Renal cortical epithelial cell (primary cell): Measurements from ENCODE around the gene SAMD13. TPM values are rescaled to one million over a fixed set of nuclear protein-coding genes. Genes with fewer than 3 reads are reported as not detected.

Experiments
- DNase-seq: peaks from one replicate; pipeline ENCODE4 v3.0.0-alpha.2; 2011; ENCODE audit warnings: low read depth
- total RNA-seq: library from RNA; depleted of rRNA; stranded (reverse); fragments of >200 nt; gene quantifications from 2 replicates; pipeline ENCODE4 v1.2.3, GENCODE V29; 2014

SAMD13 gene, protein sequence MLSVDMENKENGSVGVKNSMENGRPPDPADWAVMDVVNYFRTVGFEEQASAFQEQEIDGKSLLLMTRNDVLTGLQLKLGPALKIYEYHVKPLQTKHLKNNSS
- total RNA-seq = 0.80 and 1.2 TPM in 2 replicates

DNA sequence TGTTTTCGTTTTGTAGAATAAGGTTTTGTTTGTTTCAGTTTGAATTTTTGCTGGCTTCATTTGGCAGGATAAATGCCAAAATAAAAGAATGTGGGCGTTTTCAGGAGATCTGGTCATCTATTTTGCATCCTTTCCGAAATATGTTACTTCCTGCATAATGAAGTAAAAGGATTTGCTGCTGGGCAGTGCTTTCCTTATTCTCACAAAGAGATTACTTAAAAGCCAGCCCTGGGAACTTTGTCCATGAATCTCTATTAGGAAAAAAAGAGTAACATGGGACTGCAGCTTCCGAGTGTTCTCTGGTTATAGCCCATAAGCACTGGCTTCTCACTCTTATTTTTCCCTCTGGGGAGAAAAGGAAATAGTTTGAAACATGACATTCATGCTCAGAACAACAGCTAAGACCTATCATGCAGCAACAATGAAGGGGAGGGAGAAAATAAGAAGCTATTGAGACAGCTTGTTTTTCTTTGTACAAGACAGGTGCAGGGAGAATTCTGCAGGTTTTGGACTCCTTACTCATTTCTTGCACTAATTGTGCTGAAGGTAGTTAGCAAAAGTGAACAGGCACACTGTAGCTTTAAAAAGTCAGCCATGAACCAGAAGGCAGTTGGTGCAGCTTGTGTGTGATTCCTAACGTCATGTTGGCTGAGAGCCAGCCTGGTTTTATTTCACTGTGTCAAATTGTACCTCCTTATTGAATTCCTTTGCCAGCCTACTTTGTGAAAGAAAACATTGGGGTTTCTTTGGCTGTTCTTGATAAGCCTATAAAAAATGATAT, at the start of gene SAMD13:
Gene SAMD13, plus strand, starts transcription at position 705 of the 781 bp plus-strand sequence. CDS start 1,527 bp downstream, outside the sequence.
- DNase-seq = peak; percentile 83

DNA sequence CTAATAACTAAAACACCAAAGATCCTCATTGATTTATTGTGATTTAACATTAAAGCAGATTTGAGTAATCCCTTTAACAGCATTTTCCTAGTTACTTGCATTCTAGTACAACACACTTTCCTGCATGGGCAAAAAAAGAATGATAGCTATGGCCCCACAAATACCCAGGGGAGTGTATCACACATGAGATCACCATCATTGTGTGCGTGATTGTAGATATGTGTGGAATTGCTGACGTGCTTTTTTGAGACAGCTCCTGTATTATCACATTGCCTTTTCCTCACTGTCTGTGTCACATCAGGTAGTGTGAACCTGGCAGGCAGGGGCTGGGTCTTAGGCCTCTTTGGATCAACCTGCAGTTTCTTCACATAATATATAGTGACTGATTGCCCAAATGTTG, 48.5 kb upstream of the SAMD13 start:
- no peak for DNase-seq

DNA sequence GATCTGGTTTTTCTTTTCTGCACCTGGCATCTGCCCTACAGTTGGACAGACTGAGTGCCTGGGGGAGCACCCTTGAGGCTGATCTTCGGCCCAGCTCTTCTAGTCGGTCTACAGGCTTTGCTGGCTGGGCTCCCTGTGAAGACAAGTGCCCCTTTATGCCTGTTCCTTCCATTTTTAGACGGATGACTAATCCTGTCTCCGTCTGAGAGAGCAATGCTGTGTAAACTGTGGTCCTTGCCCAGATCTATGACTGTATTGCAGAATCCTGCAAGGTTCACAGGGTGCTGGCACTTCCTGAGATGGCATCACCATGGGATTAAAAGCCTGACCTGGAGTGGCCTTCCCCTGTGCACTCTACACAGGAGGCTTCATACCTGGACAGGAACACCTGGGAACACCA, 47.6 kb upstream of the SAMD13 start:
- DNase-seq = peak; percentile 94

DNA sequence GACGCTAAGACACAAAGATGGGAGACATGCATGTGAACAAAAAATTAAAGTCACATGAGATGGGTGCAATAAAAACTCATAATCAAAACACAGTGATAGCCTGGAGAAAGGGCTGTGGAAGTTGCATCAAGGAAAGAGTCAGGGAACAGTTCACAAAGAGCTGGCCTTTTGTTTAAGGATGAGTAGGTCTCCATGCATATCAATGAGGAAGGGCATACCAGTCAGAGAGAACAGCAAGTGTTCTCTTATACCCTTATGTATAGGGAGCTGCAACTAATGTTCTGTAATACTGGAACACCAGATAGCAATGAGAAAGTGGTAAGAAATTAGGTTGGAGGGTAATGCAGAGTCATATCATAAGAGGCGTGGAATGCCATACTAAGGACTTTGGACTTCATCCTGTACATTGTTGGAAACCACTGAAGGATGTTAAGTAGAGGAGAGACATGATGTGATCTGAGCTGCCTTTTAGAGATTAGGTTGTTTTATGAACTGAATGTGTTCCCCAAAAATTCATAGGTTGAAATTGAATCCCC, 46.7 kb upstream of the SAMD13 start:
- no peak for DNase-seq

DNA sequence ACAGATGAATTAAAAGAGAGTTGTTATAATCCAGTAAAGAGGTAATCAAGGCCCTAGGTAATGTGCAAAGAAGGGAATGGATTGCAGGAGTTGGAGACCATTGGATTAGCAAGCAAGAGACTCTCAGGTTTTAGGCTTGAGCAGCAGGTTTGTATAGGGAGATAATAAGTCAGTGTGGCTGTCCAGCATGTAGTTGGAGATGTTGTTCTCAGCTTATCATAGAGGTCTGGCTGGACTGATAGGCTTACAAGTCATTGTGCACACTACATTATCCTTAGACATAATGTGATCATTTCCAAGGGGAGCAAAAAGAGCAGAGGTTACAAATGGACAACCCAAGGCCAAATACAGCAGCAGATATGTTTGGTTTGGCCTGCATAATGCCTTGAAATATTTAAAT, 45.9 kb upstream of the SAMD13 start:
- no peak for DNase-seq

DNA sequence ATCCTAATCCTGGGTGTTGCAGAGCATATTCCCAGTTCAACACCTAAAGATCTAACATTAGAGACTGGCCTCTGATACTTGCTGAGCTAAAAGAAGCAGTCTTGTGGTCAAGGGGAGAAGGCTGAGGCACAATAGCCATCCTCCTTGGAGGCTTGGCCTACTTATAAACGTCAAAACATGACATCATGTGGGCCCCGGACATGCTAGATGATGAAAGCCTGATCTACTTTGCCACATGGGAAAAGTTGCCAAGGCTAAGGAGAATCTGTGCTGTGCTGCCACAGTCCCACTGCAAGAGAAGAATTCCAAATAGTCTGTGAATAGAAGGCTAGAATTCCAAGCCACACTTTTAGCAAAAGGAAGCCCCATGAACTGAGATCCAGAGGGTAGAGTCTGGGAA, 43.9 kb upstream of the SAMD13 start:
- DNase-seq = no peak

DNA sequence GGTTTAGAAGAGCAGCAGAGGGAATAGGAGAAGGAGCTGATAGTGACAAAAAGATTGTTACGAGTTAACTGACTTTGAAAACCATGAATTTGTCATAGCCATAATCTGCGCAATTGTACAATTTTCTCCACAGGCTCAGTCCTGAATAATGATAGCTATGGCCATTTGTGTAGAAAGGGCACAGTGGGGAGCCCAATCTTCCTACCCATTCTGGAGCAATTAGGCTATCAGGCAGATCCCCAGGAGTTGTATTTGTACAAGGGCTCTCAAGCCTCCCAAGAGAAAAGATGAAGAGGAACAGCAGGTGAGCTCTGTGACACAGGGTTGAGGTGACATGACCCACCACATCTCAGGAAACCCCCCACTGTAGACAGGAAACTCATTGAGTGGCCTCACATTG, 42.1 kb upstream of the SAMD13 start:
- no peak for DNase-seq

DNA sequence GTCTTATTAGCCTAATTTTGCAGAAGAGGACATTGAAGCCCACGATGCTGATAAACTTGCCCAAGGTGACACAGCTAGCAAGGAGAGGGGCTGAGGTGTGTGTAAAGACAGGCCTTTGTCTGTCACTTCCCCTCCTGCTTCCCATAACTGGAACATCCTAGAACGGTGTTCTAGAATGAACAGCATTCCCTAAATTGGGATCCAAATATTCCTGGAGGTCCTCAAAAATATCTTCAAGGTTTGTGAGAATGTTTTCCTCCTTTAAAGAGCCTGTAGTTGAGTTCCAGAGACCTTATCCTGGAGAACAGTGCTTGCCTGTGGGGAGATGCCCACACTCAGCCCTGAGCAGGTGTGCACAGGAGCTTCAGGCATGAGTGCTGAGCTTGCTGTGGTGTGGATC, 41.5 kb upstream of the SAMD13 start:
- DNase-seq = no peak

DNA sequence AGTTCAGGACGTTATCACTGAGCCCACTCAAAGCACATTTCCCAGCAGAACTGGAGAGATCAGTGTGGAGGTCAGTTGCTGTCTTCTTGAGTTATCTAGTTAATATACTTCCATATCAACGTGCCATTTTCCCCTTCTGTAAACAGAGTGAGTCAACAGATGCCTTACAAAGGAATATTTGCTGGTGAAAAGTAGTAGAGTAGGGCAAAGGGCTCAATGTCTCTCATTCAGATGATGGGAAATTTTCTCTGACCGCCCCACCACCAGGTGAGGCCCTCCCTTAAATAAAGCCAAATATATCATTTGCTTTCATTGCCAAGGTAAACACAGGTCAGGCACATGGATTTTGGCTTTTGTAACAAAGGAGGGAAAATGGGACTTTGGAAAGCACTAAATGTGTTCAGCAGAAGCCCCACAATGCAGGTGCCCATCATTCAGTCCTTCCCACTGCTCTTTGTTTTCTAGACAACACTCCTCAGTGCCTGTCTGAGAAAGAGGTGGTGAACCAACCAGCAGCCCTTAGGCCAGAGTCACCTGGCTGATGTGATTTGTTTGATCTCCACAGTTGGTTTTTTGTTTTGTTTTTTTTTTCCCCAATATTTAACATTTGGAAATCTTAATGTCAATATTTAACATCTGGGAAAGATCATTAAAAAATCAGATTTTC, 40.5 kb upstream of the SAMD13 start:
- DNase-seq = no peak

DNA sequence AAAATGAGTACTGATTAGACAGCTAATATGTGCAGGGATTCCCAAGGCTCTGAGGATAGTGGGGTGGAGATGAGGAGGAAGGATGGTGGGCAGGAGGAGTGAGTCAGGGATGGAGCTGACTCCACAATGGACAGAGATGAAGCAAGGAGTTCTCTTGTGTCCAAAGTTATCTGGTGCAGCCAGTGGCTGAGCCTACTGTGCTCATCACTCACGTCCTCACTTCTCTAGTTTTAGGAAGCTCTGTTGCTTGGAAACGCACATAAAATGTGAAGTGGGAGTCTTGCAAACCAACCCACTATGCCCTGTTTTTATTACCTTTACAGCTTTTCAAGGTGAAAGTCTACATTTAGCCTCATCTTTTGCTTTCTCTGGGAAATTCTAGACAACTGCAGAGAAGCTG, 36.5 kb upstream of the SAMD13 start:
- DNase-seq = no peak

DNA sequence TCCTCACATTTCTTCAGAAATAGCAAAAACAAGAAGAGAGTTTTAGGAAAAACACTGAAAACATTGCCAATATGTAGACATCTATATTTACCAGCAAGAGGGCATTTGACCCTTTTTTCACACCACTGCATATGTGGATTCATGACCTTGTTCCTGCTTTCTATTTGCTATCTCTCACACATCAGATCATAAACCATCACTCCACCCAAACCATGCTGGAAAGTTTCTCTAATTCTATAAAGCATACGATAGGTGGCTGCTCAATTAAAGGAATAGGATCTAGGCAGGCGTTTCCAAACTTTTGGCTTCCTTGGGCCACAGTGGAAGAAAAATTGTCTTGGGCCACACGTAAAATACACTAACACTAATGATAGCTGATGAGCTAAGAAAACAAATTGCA, 35.6 kb upstream of the SAMD13 start:
- DNase-seq = no peak

DNA sequence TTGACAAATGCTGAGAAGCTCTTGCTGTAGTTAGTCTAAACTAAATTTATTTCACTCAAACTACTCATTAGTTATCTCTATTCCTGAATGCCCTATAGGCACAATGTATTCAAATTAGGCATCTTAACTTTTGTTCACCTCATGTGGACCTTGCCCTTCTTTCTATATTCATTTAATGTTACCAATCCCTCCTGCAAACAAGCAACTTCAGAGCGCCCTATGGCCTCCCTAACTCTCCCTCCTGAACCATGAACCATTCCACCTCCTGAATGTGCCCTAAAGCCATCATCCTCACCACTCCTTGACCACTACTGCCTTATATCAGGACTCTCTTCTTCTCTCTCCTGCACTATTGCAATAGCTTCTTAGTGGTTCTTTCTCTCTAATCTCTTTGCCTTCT, 34.8 kb upstream of the SAMD13 start:
- DNase-seq = no peak

DNA sequence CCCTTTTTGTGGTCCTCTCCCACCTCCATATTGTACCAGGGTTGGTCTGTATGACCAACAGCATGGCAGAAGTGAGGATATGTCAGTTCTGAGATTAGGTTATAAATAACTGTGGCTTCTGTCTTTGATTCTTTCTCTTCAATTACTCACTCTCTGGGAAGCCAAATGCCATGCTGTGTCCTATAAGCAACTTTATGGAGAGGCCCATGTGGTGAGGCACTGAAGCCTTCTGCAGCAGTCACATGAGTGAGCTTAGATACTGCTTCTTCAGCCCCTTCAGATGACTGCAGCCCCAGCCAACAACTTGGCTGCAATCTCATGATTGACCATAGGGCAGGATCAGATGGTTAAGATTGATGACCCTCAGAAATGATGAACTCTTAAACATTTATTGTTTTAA, 34.0 kb upstream of the SAMD13 start:
- DNase-seq = no peak

DNA sequence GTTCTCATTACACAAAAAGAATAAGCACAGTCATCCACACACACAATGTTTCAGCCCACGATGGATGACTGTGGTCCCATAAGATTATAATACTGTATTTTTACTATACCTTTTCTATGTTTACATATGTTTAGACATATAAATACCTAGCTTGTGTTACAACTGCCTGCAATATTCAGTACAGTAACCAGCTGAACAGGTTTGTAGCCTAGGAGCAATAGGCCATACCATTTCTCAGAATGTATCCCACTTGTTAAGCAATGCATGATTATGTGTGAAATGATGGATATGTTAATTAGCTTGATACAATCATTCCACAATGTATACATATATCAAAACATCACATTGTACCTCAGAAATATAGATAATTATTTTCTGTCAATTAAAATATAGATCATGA, 33.2 kb upstream of the SAMD13 start:
- DNase-seq = no peak

DNA sequence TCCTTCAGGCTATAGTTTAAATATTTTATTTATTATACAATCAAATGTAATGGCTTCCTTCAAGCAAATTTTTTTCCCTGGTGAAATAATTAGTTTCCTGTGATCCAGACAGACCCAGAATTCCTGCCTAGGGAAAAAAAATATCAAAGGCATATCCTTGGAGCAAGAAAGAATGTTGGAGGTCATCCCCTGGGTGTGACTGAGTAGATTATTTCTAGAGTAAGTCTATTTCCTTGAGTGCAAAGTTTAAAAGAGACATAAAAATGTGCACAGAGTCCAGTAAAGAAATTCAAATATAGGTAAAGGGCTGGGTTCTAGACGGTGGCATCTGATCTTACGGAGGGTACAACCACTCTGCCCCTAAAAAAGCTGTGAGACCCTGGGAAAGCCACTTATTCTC, 32.2 kb upstream of the SAMD13 start:
- peak; percentile 70 for DNase-seq

DNA sequence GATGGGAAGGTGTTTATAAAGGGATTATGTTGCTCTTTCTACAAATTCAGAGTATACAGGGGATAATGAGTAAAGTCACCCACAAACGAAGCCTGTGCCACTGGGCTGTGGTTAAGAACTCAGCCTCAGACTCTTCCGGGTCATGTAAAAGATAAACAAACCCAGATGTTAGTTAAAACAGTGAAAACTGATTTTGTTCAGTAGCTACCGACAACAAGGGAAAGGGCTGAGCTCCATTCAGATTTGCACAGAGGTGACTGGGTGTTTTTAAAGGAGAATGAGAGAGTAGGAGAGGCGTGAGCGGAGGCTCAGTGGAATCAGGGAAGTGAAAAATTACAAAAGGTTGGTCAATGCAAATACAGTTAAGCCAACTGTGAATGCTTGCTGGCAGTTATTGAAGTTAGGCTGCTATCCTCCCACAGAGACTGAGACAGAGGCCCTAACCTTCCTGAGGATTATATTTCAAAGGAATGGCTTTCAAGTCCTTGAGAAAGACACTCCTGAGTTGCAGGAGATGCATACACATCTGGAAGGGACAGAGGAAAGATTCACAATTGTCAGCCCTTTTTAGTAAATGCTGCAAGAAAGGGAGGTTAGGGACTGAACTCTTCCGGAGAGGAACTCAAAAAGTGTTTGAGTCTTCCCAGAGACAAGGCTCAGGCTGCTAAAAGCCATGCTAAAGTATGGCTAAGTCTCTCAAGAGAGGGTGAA, 29.9 kb upstream of the SAMD13 start:
- peak; percentile 26 for DNase-seq

DNA sequence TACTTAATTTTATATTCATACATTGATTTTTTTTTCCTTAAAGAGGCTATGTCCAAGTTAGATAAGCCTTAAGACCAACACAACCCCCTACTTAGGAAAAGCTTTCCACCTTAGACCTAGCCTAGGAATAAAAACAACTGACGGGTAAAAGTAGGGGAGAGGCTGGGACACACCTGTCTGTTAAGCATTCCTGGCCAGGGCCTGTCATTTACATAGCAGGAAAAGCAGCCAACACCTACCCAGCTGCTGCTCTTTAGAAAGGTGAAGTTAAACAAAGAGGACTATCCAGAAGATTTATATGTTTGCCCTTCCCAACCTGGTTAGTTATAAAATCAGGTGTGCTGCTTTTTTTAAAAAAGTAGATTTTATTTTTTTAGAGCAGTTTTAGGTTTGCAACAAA, 29.1 kb upstream of the SAMD13 start:
- peak; percentile 19 for DNase-seq

DNA sequence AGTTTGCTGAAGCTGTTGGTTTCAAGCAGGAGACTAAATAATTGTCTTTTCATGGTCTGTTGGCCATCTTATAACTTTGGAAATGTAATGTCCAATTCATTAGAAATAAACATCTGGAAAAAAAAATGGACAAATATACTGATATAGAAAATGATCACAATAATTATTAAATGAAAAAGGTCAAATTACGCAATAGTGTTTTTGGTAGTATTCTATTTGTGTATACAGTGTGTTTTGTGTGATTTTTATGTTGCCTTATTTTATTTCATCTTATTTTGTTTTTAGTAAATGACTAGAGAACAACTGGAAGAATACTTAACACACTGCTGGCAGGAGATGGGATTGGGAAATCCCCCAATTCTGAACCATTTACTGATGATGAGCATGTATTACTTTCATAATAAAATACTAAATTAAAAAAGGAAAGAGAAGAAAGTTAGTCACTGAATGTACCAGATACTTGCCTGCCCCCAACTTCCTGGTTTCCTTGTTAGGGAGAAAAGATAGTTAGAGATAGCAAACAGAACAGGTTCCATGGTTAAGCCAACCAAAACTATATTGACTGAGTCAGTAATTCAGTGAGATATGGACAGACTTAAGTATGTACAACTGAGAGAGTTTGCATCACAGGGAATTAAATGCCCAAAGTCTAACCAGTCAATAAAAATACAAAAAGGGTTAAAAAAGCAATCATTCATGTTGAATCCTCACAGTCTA, 24.0 kb upstream of the SAMD13 start:
- no peak for DNase-seq

DNA sequence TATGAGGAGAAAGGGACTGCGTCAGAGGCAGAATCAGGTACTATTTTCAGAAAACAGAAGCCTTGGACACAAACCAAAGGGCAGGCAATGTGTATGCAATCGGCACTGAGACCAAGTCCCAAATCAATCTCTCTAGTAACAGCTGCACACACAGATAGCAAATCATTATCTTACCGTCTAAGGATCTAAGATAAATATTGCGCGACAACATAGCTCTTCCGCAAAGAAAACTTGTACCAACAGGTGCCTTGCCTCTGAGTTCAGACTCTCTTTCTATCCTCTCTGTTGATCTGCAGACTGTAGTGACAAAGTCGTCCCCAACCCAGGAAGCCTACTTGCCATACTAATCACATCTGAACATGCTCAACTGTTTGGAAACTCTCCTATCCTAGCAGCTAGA, 22.6 kb upstream of the SAMD13 start:
- no peak for DNase-seq

DNA sequence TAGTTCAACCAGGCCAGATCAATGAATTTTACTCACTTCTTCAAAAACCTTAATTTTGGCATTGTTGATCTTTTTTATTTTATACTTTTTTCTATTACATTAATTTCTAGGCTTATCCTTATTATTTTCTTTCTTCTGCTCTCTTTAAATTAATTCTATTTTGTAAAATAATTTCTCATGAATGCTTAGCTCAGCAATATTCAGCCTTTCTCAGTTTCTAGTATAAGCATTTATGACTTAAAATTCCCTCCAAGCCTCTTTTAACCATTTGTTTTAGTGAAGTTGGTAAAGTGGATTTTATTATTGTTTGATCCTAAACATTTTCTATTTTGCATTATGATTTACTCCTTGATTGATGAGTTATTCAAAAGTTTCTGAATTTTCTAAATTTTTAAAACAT, 20.6 kb upstream of the SAMD13 start:
- no peak for DNase-seq

DNA sequence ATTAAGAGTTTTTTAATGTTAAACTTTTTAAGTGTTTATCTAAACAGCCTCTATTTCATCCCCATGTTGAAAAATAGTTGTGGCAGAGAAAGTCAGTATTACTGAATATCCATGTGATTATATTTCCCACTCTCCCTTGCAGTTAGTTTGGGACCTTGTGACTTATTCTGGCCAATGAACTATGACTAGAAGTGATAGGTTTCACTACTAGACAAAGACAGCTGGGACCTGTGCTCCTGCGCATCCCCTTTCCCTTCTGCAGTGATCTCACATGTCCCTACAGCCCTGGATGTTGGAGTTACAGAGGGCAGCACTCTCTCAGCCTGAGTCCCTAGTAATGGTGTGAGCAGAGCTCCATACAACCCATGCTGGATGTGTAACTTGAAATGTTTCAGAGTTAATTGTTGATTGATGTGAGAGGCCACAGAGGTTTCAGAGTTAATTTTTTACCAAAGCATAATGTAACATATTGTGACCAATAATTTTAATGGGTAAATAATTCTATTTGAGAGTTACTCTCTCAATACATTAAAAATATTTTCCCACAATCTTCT, 18.7 kb upstream of the SAMD13 start:
- peak; percentile 42 for DNase-seq
